Measurements from ENCODE around the gene SYCP1. TPM values are rescaled to one million over a fixed set of nuclear protein-coding genes. Genes with fewer than 3 reads are reported as not detected.
"Not testable (repeated sequence)": the region's sequence is repeated elsewhere in the genome, so short reads cannot be mapped to it uniquely, and the experiment has no call there.

The SYCP1 gene
- total RNA-seq, 2 experiments from 2014 or later, result not detected

DNA sequence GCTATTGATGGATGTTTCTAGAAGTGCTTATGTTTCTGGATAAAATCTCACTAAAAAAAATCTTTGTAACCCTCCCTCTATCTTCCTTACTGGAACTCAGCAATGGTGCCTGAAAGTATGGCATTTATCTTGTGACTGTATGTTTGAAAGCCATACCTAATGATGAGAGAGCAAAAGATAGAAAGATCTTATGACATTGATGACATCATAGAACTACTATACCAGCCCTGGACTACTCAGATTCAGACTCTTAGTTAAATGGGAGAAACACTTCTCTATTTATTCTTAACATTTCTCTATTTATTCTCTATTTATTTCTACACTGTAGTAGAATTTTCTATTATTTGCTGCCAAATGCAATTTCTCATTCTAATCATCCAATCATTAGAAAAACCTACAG, 32.7 kb upstream of the SYCP1 start:
- ATAC-seq (ENCODE audit: poor library complexity) (no peak), DNase-seq (no peak)
- TF ChIP-seq, protein P1, sequence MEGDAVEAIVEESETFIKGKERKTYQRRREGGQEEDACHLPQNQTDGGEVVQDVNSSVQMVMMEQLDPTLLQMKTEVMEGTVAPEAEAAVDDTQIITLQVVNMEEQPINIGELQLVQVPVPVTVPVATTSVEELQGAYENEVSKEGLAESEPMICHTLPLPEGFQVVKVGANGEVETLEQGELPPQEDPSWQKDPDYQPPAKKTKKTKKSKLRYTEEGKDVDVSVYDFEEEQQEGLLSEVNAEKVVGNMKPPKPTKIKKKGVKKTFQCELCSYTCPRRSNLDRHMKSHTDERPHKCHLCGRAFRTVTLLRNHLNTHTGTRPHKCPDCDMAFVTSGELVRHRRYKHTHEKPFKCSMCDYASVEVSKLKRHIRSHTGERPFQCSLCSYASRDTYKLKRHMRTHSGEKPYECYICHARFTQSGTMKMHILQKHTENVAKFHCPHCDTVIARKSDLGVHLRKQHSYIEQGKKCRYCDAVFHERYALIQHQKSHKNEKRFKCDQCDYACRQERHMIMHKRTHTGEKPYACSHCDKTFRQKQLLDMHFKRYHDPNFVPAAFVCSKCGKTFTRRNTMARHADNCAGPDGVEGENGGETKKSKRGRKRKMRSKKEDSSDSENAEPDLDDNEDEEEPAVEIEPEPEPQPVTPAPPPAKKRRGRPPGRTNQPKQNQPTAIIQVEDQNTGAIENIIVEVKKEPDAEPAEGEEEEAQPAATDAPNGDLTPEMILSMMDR (IDR thresholded peaks at IDR 0.05), result no peak
- Histone ChIP-seq H3K9me3 (ENCODE audit: control insufficient read depth in 1 of 2, insufficient read depth in 1 of 2, low read length in 2 of 2) (no peaks in the 10 kb centered on the region), H3K27me3 (ENCODE audit: control insufficient read depth in 1 of 2, insufficient read depth in 2 of 2, low read length in 2 of 2) (peaks cover 0 to 11% of the 10 kb centered on the region in 2 experiments), H3K4me3 (ENCODE audit: low read length) (no peak overlapping the region), H3K27ac (ENCODE audit: low read depth in 1 of 2, low read length in 2 of 2) (no peak overlapping the region), H3K4me1 (ENCODE audit: insufficient read depth, low read length) (no peaks in the 10 kb centered on the region), H3K36me3 (ENCODE audit: insufficient read depth, low read length) (no peaks in the 10 kb centered on the region)
- H3K9me3 Mint-ChIP-seq, result peaks cover 18% of the 10 kb centered on the region
- POLR2A ChIA-PET, result no interaction called here
- intact Hi-C loops (cut with DNase I, micrococcal nuclease), result no loop called here
- H3K4me1 Mint-ChIP-seq (ENCODE audit: low read depth), result no peaks in the 10 kb centered on the region
- H3K4me3 Mint-ChIP-seq, result no peak overlapping the region
- CTCF ChIA-PET, result no interaction called here
- H3K27me3 Mint-ChIP-seq, result peaks cover 39% of the 10 kb centered on the region
- H3K36me3 Mint-ChIP-seq (ENCODE audit: low read depth), result no peaks in the 10 kb centered on the region
- H3K27ac Mint-ChIP-seq, result no peak overlapping the region

DNA sequence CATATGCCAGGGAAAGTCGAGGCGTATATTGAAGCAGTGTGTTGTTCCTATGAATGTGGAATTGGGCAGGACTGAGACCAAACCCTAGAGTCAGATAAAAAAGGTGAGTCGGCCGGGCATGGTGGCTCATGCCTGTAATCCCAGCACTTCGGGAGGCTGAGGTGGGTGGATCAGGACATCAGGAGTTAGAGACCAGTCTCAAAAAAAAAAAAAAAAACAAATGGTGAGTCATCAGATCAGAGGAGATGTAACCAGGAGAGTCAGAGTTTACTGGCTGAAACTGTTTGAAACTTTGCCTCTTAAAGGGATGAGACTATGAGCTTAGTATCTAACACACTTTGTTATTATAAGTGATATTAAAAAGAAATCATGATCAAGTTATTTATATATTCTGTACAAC, 26.4 kb upstream of the SYCP1 start:
- POLR2A ChIA-PET, result no interaction called here
- TF ChIP-seq, protein P1 (IDR thresholded peaks at IDR 0.05), result no peak
- Mint-ChIP-seq H3K27ac (no peak overlapping the region), H3K4me3 (no peak overlapping the region), H3K4me1 (ENCODE audit: low read depth) (no peaks in the 10 kb centered on the region), H3K9me3 (peaks cover 9% of the 10 kb centered on the region), H3K36me3 (ENCODE audit: low read depth) (no peaks in the 10 kb centered on the region), H3K27me3 (peaks cover 19% of the 10 kb centered on the region)
- Histone ChIP-seq H3K36me3 (ENCODE audit: insufficient read depth, low read length) (no peaks in the 10 kb centered on the region), H3K4me1 (ENCODE audit: insufficient read depth, low read length) (no peaks in the 10 kb centered on the region), H3K27me3 (ENCODE audit: control insufficient read depth in 1 of 2, insufficient read depth in 2 of 2, low read length in 2 of 2) (peaks cover 3 to 7% of the 10 kb centered on the region in 2 experiments), H3K27ac (ENCODE audit: low read depth in 1 of 2, low read length in 2 of 2) (no peak overlapping the region), H3K9me3 (ENCODE audit: control insufficient read depth in 1 of 2, insufficient read depth in 1 of 2, low read length in 2 of 2) (peaks cover 0 to 4% of the 10 kb centered on the region in 2 experiments), H3K4me3 (ENCODE audit: low read length) (no peak overlapping the region)
- no peak for ATAC-seq (ENCODE audit: poor library complexity)
- CTCF ChIA-PET, result no interaction called here
- intact Hi-C loops (cut with DNase I, micrococcal nuclease), result no loop called here
- no peak for DNase-seq

DNA sequence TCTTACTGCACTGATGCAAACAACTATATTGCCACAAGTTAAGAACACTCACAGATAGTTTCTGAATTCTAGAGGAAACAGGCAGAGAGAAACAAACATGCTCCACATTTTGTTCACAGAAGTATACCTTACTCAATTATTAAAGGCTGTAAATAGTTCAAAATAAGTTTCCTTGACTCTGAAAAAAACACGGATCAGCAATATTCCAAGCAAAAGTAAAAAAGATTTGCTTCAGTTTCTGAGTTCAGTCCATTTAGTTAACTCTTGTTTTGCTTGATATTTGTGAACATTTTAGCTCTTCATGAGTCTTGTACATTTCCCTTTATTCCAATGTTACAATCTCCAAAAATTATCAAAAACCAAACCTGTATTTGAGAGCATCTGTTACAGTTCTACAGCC, 24.6 kb upstream of the SYCP1 start:
- H3K9me3 Mint-ChIP-seq; H3K9me3 ChIP-seq (ENCODE audit: control insufficient read depth in 1 of 2, insufficient read depth in 1 of 2, low read length in 2 of 2); POLR2A ChIA-PET; DNase-seq; H3K4me3 Mint-ChIP-seq; H3K4me3 ChIP-seq (ENCODE audit: low read length); H3K27me3 ChIP-seq (ENCODE audit: control insufficient read depth in 1 of 2, insufficient read depth in 2 of 2, low read length in 2 of 2); H3K4me1 ChIP-seq (ENCODE audit: insufficient read depth, low read length); H3K27ac Mint-ChIP-seq; H3K36me3 Mint-ChIP-seq (ENCODE audit: low read depth); CTCF ChIA-PET; ATAC-seq (ENCODE audit: poor library complexity); H3K27ac ChIP-seq (ENCODE audit: low read depth in 1 of 2, low read length in 2 of 2); H3K4me1 Mint-ChIP-seq (ENCODE audit: low read depth); H3K36me3 ChIP-seq (ENCODE audit: insufficient read depth, low read length); intact Hi-C loops (cut with DNase I, micrococcal nuclease): not testable (repeated sequence)
- H3K27me3 Mint-ChIP-seq, result peaks cover 26% of the 10 kb centered on the region

DNA sequence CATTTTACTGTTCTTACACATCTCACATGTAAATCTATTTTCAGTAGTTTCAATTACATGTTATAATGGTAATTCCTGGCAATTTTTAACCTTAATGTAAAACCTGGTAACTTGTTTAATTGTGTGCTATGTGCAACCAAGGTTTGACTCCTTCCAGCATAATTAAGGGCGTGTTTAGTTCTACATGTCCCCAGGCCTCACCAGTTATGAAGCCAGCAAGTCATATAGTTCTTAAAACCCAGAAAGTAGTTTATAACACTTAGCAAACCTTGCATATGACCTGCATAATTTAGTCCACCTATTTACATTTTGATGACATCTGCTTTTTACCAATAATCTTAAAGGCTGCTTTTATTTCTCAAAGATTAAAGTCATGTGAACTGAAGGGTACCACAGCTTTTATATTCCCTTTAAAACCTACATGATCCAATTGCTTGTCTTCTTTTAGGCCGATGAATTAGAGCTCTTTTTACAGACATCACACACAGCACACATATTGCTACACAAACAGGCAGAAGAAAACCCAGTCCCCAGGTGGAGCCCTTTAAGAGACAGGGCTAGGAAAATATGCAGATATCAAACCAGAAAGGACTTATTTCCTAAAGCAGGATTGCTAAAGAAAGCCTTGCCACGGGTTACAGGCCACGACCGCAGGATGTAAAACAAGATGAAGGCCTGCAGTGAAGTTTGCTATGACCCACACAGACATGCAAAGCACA, 23.2 kb upstream of the SYCP1 start:
- peaks cover 2 to 3% of the 10 kb centered on the region in 2 experiments for H3K27me3 ChIP-seq (ENCODE audit: control insufficient read depth in 1 of 2, insufficient read depth in 2 of 2, low read length in 2 of 2)
- no peak overlapping the region for H3K4me3 ChIP-seq (ENCODE audit: low read length)
- H3K4me1 Mint-ChIP-seq (ENCODE audit: low read depth), result no peaks in the 10 kb centered on the region
- no peak for ATAC-seq (ENCODE audit: poor library complexity)
- H3K9me3 Mint-ChIP-seq, result no peaks in the 10 kb centered on the region
- H3K4me1 ChIP-seq (ENCODE audit: insufficient read depth, low read length), result no peaks in the 10 kb centered on the region
- H3K4me3 Mint-ChIP-seq, result no peak overlapping the region
- no peaks in the 10 kb centered on the region for H3K36me3 ChIP-seq (ENCODE audit: insufficient read depth, low read length)
- H3K27me3 Mint-ChIP-seq, result peaks cover 24% of the 10 kb centered on the region
- POLR2A ChIA-PET, result no interaction called here
- H3K27ac ChIP-seq (ENCODE audit: low read depth in 1 of 2, low read length in 2 of 2), result no peak overlapping the region
- no peaks in the 10 kb centered on the region for H3K36me3 Mint-ChIP-seq (ENCODE audit: low read depth)
- DNase-seq, result no peak
- peaks cover 0 to 4% of the 10 kb centered on the region in 2 experiments for H3K9me3 ChIP-seq (ENCODE audit: control insufficient read depth in 1 of 2, insufficient read depth in 1 of 2, low read length in 2 of 2)
- H3K27ac Mint-ChIP-seq, result no peak overlapping the region
- CTCF ChIA-PET, result no interaction called here
- TF ChIP-seq, protein P1 (IDR thresholded peaks at IDR 0.05), result no peak
- intact Hi-C loops (cut with DNase I, micrococcal nuclease), result no loop called here
